ENCODE results near the gene KLHL29. TPM values are rescaled to one million over a fixed set of nuclear protein-coding genes. Genes with fewer than 3 reads are reported as not detected.

The KLHL29 gene
- total RNA-seq, 1 experiment from 2014 or later, result 3.8 TPM

DNA sequence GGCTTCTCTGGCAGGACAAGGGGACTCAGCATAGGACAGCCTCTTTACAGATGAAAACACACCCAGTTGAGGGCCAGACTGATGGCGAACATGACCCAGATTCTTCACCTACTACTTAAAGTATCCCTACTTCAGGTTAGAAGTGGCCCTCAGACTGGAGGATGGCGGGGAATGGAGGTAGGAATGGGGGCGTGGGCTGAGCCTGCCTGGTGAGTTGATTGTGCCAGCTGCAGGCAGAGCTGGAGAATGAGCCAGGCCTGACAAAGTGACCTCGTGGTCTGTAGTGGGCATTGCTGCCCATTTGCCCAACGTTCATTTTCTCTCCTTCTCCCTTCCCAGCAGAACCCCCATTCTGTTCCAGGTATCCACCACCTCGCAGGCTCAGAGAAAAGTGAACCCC lies 186.1 kb downstream of the KLHL29 start:
- H3K27ac ChIP-seq (ENCODE audit: low read length), result no peak overlapping the region
- H3K27me3 ChIP-seq (ENCODE audit: low read length), result no peaks in the 10 kb centered on the region
- H2AFZ ChIP-seq (ENCODE audit: low read length), result no peak overlapping the region
- H3K4me3 ChIP-seq (ENCODE audit: low read length), result no peak overlapping the region
- no peaks in the 10 kb centered on the region for H3K79me2 ChIP-seq (ENCODE audit: low read length)
- DNase-seq, result no peak
- no peak overlapping the region for H3K9ac ChIP-seq (ENCODE audit: low read length)
- peaks cover 9% of the 10 kb centered on the region; the same call in 1 of the 2 replicates for H4K20me1 ChIP-seq (ENCODE audit: insufficient read depth, low read depth, low read length)
- no peaks in the 10 kb centered on the region for H3K9me3 ChIP-seq (ENCODE audit: low read length)
- H3K4me2 ChIP-seq (ENCODE audit: low read depth, low read length, poor library complexity, severe bottlenecking), result no peak overlapping the region
- H3K9me2 ChIP-seq (replicated peaks; ENCODE audit: insufficient read depth, low read length), result no peaks in the 10 kb centered on the region
- H3K36me3 ChIP-seq (ENCODE audit: insufficient read depth, low read length), result no peaks in the 10 kb centered on the region
- no peaks in the 10 kb centered on the region for H3K4me1 ChIP-seq (ENCODE audit: low read length)

DNA sequence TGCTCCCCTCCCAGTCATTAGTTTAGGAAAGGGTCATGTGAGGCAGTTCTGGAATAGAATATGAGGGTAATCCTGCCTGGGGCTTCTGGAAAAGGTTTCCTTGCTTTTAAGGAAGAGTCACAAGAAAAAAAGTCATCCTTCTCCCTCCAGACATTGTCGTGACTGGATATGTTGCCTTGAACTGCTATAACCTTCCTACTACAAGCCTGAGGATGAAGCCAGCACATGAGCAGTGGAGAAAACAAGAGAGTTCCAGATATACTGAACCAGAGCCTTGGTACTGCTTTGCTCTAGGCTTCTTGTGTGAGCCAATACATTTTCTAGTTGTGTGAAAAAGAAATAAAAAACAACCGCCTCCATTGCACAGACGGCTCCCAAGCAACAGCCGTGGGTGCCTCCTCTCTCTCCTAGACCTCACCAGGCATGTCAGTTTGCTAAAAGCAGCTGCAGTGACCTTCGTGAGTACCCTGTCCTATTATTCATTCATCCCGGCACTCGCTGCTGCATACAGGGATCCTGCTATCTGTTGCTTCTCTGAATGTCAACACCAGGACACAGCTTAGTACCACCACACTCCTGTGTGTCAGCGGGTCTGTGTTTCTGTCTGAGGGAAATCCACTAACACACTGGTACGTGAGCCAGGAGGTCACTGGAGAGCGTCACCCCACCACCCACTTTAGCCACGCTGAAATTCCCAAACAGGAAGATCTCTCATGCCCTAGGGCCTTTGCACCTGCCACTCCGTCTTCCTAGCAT lies 186.7 kb downstream of the KLHL29 start:
- DNase-seq, result no peak
- H3K4me3 ChIP-seq (ENCODE audit: low read length), result no peak overlapping the region
- H3K79me2 ChIP-seq (ENCODE audit: low read length), result no peaks in the 10 kb centered on the region
- no peaks in the 10 kb centered on the region for H3K9me2 ChIP-seq (replicated peaks; ENCODE audit: insufficient read depth, low read length)
- no peaks in the 10 kb centered on the region for H3K36me3 ChIP-seq (ENCODE audit: insufficient read depth, low read length)
- H3K9ac ChIP-seq (ENCODE audit: low read length), result no peak overlapping the region
- no peak overlapping the region for H2AFZ ChIP-seq (ENCODE audit: low read length)
- peaks cover 5% of the 10 kb centered on the region; the same call in 1 of the 2 replicates for H4K20me1 ChIP-seq (ENCODE audit: insufficient read depth, low read depth, low read length)
- no peak overlapping the region for H3K4me2 ChIP-seq (ENCODE audit: low read depth, low read length, poor library complexity, severe bottlenecking)
- no peaks in the 10 kb centered on the region for H3K9me3 ChIP-seq (ENCODE audit: low read length)
- H3K27ac ChIP-seq (ENCODE audit: low read length), result no peak overlapping the region
- H3K4me1 ChIP-seq (ENCODE audit: low read length), result no peaks in the 10 kb centered on the region
- no peaks in the 10 kb centered on the region for H3K27me3 ChIP-seq (ENCODE audit: low read length)

DNA sequence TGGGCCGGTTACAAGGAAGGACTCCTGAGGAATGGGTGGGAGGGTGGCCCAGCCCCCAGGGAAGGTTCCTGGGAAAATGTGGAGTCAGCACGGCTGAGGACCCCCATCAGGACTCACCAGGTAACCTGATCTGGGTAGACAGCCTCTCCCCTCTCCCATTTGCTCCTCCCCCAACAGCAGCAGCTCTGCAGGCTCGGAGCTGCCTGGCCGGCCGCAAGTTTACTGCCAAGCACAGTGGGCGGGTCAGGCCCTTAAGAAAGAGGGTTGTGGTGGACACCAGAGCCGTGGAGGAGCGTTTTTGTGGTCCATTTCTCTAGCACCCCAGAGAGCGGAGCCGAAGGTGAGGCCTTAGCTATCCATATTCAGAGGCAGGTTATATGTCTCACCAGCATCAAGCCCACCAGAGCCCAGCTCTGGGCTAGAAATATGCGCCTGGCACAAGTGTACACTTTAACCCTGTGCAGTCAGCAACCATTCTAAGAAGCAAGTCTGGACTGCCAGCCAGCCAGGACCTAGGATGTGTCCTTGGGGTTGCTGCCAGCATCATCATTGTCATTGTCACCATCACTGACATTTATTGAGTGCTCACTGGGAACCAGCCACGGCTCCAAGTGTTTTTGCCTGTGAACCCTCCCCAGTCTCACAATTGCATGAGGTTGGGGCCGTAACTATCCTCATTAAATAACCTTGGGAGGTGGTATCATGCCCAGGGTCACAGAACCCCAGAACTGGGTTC lies 190.1 kb downstream of the KLHL29 start:
- H2AFZ ChIP-seq (ENCODE audit: low read length), result no peak overlapping the region
- H3K27me3 ChIP-seq (ENCODE audit: low read length), result no peaks in the 10 kb centered on the region
- H3K9me2 ChIP-seq (replicated peaks; ENCODE audit: insufficient read depth, low read length), result no peaks in the 10 kb centered on the region
- no peaks in the 10 kb centered on the region for H3K36me3 ChIP-seq (ENCODE audit: insufficient read depth, low read length)
- H3K4me3 ChIP-seq (ENCODE audit: low read length), result no peak overlapping the region
- no peak overlapping the region for H3K27ac ChIP-seq (ENCODE audit: low read length)
- no peak overlapping the region for H3K4me2 ChIP-seq (ENCODE audit: low read depth, low read length, poor library complexity, severe bottlenecking)
- H3K9me3 ChIP-seq (ENCODE audit: low read length), result no peaks in the 10 kb centered on the region
- no peak overlapping the region for H3K9ac ChIP-seq (ENCODE audit: low read length)
- no peak for DNase-seq
- H3K4me1 ChIP-seq (ENCODE audit: low read length), result no peaks in the 10 kb centered on the region
- H4K20me1 ChIP-seq (ENCODE audit: insufficient read depth, low read depth, low read length), result peaks cover 7% of the 10 kb centered on the region; the same call in 1 of the 2 replicates
- H3K79me2 ChIP-seq (ENCODE audit: low read length), result no peaks in the 10 kb centered on the region

DNA sequence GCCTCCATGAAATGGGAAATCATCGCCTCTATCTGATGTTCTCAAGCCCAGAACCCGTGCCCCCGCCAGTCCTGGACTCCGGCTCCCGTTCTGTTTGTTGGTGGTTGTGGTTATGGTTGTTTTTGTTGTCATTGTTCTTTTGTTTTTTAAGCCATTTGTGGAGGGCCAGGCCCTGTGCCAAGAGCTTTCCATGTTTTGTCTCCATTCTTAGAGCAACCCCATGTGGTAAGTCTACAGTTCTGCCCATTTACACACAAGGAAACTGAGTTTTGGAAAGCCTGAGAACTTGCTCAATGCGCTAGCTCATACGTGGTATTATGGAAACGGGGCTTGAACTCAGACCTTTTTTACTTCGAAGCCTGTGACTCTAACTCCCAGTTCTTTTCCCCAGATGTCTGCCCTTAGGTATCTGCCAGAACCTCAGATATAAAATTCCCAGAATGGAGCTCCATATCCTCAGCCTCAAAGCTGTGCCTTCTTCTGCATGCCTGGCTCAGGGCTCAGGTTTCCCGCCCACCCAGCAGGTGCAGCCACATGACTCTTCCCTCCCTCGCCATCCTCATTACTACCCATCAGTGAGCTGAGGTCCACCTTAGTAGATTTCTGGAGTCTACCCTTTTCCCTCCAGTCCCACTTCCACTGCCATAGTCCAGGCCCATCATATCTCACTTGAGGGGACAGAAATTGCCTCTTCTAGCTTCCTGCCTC lies 194.1 kb downstream of the KLHL29 start:
- no peak overlapping the region for H3K4me2 ChIP-seq (ENCODE audit: low read depth, low read length, poor library complexity, severe bottlenecking)
- H4K20me1 ChIP-seq (ENCODE audit: insufficient read depth, low read depth, low read length), result peaks cover 7% of the 10 kb centered on the region; the same call in 1 of the 2 replicates
- no peak for DNase-seq
- H3K79me2 ChIP-seq (ENCODE audit: low read length), result no peaks in the 10 kb centered on the region
- H3K9me2 ChIP-seq (replicated peaks; ENCODE audit: insufficient read depth, low read length), result no peaks in the 10 kb centered on the region
- no peaks in the 10 kb centered on the region for H3K36me3 ChIP-seq (ENCODE audit: insufficient read depth, low read length)
- no peak overlapping the region for H3K9ac ChIP-seq (ENCODE audit: low read length)
- H3K4me3 ChIP-seq (ENCODE audit: low read length), result no peak overlapping the region
- no peaks in the 10 kb centered on the region for H3K9me3 ChIP-seq (ENCODE audit: low read length)
- no peak overlapping the region for H3K27ac ChIP-seq (ENCODE audit: low read length)
- no peak overlapping the region for H2AFZ ChIP-seq (ENCODE audit: low read length)
- H3K4me1 ChIP-seq (ENCODE audit: low read length), result no peaks in the 10 kb centered on the region
- no peaks in the 10 kb centered on the region for H3K27me3 ChIP-seq (ENCODE audit: low read length)

DNA sequence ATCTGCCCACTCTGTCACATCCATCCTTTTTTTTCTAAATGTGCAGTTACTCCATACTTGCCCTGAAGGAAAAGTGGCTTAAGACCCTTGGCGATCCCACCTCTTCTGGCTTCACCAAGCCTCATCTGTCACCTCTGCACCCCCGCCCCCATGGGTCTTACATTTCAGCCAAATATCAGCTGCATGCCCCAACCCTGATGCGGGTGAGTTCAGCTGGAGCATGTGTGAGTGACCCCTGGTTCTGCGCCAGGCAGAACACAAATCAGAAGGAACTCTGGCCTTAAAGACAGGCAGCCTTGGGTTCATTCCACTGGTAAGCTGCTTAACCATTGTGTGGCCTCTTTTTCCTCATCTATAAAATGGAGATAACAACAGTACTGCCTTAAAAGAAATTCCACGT lies 194.7 kb downstream of the KLHL29 start:
- no peak overlapping the region for H3K4me2 ChIP-seq (ENCODE audit: low read depth, low read length, poor library complexity, severe bottlenecking)
- no peaks in the 10 kb centered on the region for H3K79me2 ChIP-seq (ENCODE audit: low read length)
- no peaks in the 10 kb centered on the region for H3K27me3 ChIP-seq (ENCODE audit: low read length)
- H3K9ac ChIP-seq (ENCODE audit: low read length), result no peak overlapping the region
- H3K27ac ChIP-seq (ENCODE audit: low read length), result no peak overlapping the region
- H4K20me1 ChIP-seq (ENCODE audit: insufficient read depth, low read depth, low read length), result peaks cover 9% of the 10 kb centered on the region; the same call in 1 of the 2 replicates
- no peak for DNase-seq
- no peaks in the 10 kb centered on the region for H3K36me3 ChIP-seq (ENCODE audit: insufficient read depth, low read length)
- no peak overlapping the region for H2AFZ ChIP-seq (ENCODE audit: low read length)
- no peaks in the 10 kb centered on the region for H3K9me3 ChIP-seq (ENCODE audit: low read length)
- no peak overlapping the region for H3K4me3 ChIP-seq (ENCODE audit: low read length)
- H3K4me1 ChIP-seq (ENCODE audit: low read length), result no peaks in the 10 kb centered on the region
- H3K9me2 ChIP-seq (replicated peaks; ENCODE audit: insufficient read depth, low read length), result no peaks in the 10 kb centered on the region

DNA sequence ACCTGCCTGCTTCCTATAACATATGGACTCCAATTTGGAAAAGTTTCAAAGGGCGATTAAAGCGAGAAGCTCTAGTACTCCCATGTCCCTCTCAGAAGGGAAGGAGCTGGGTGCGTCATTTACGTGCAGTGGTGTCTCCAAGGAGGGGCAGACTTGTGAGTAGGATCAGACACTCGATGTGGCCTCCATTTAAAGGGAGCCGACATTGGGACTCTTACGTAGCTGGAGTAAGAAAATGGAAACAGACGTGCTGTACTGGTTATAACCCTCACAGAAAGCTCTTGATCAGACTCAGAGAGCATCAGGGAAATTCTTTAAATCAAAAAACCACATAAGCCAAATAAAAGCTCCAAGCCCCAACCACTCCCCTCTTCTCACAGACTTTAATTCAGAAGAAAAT lies 198.5 kb downstream of the KLHL29 start:
- DNase-seq, result no peak
- Histone ChIP-seq H3K79me2 (ENCODE audit: low read length) (no peaks in the 10 kb centered on the region), H4K20me1 (ENCODE audit: insufficient read depth, low read depth, low read length) (peaks cover 8% of the 10 kb centered on the region; the same call in 1 of the 2 replicates), H3K27ac (ENCODE audit: low read length) (no peak overlapping the region), H3K9ac (ENCODE audit: low read length) (no peak overlapping the region), H3K36me3 (ENCODE audit: insufficient read depth, low read length) (no peaks in the 10 kb centered on the region), H2AFZ (ENCODE audit: low read length) (no peak overlapping the region), H3K9me2 (replicated peaks; ENCODE audit: insufficient read depth, low read length) (no peaks in the 10 kb centered on the region), H3K9me3 (ENCODE audit: low read length) (no peaks in the 10 kb centered on the region), H3K4me1 (ENCODE audit: low read length) (no peaks in the 10 kb centered on the region), H3K4me2 (ENCODE audit: low read depth, low read length, poor library complexity, severe bottlenecking) (no peak overlapping the region), H3K4me3 (ENCODE audit: low read length) (no peak overlapping the region), H3K27me3 (ENCODE audit: low read length) (no peaks in the 10 kb centered on the region)

DNA sequence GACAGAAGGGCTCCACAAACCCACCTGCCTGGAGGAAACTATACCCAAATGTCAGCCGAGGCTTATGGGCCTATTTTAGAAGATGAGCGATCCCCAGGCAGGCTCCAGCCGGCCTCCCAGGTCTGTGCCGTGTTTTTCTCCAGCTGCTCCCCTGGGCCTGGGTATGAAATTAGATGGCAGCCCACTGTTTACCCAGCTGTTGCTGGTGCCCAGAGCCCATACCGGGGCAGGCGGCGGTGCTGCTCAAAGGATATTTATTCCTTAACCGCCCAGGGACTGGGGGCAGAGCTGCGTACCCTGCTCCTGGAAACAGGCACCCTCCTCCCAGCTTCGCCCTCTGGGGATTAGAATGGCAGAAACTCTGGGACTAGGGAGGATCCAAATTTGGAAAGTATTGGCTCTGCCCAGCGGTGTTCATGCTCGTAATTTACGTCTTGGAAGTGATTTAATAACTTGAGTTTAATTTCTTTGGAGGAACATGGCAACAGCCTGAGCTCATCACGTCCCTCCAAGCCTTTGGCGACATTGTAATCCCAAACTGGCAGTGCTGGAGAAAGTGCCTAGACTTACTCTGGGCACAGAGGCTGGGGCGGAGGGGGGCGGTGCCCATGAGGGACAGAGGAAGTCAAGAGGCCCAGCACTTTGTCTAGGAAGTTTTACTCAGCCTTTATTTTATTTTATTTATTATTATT lies 199.2 kb downstream of the KLHL29 start:
- no peak overlapping the region for H3K4me3 ChIP-seq (ENCODE audit: low read length)
- no peaks in the 10 kb centered on the region for H3K79me2 ChIP-seq (ENCODE audit: low read length)
- no peak for DNase-seq
- no peaks in the 10 kb centered on the region for H3K4me1 ChIP-seq (ENCODE audit: low read length)
- H3K4me2 ChIP-seq (ENCODE audit: low read depth, low read length, poor library complexity, severe bottlenecking), result no peak overlapping the region
- no peaks in the 10 kb centered on the region for H3K9me3 ChIP-seq (ENCODE audit: low read length)
- no peaks in the 10 kb centered on the region for H3K9me2 ChIP-seq (replicated peaks; ENCODE audit: insufficient read depth, low read length)
- peaks cover 14% of the 10 kb centered on the region; the same call in 1 of the 2 replicates for H4K20me1 ChIP-seq (ENCODE audit: insufficient read depth, low read depth, low read length)
- no peak overlapping the region for H2AFZ ChIP-seq (ENCODE audit: low read length)
- H3K36me3 ChIP-seq (ENCODE audit: insufficient read depth, low read length), result no peaks in the 10 kb centered on the region
- H3K9ac ChIP-seq (ENCODE audit: low read length), result no peak overlapping the region
- no peaks in the 10 kb centered on the region for H3K27me3 ChIP-seq (ENCODE audit: low read length)
- no peak overlapping the region for H3K27ac ChIP-seq (ENCODE audit: low read length)
